SK-N-SH (cell line): ENCODE measurements around the gene GMPPA. TPM values are rescaled to one million over a fixed set of nuclear protein-coding genes. Genes with fewer than 3 reads are reported as not detected.

ENCODE experiments used
- CTCF ChIA-PET: fragments of 300-600, 350-600 bp; formaldehyde crosslinking; extraction: SDS; loops from one replicate; lab custom pipeline; 2021; lab: Yijun Ruan, JAX
- POLR2A ChIA-PET: fragments of 350-600 bp; sonication (Branson Sonifier 250); formaldehyde crosslinking; extraction: SDS; loops from one replicate; lab custom pipeline; 2020; ENCODE audit warnings: antibody characterized with exemption, inconsistent platforms; lab: Yijun Ruan, JAX
- DNase-seq: peaks from one replicate; pipeline ENCODE4 v3.0.0; 2012
- H2AFZ ChIP-seq: fragments of 200-600 bp; sonication (generic); 2 replicates; pipeline ENCODE4 v1.8.1; 2016; ENCODE audit warnings: antibody characterized with exemption, mild to moderate bottlenecking, low read depth
- H3F3A ChIP-seq: fragments of 200-600 bp; sonication (generic); replicated peaks from 2 replicates; pipeline ENCODE3; 2016; ENCODE audit warnings: antibody characterized with exemption, mild to moderate bottlenecking; ENCODE audit not compliant: insufficient read depth
- H3K27ac ChIP-seq, 2 experiments: fragments of 200-500 bp in 1 of 2; fragments of 200-600 bp in 1 of 2; sonication (Bioruptor generic) in 1 of 2; sonication (generic), shearing (Covaris generic) in 1 of 2; 2 replicates each; pipeline versions ENCODE4 v1.5.1 to v1.6.1; 2014 to 2016; ENCODE audit warnings: low read depth in 2 of 2, inconsistent platforms in 1 of 2, low read length in 1 of 2, mild to moderate bottlenecking in 1 of 2, mixed read lengths in 1 of 2
- H3K27me3 ChIP-seq: fragments of 200-600 bp; sonication (generic), shearing (Covaris generic); 2 replicates; pipeline ENCODE4 v1.6.1; 2016; ENCODE audit warnings: mixed run types; ENCODE audit not compliant: insufficient read depth
- H3K36me3 ChIP-seq, 2 experiments: fragments of 200-500 bp in 1 of 2; fragments of 200-600 bp in 1 of 2; sonication (Bioruptor generic) in 1 of 2; sonication (generic) in 1 of 2; replicated peaks in 1 of 2; 2 replicates each; pipeline versions ENCODE3 to v1.5.1; 2014 to 2016; ENCODE audit warnings: low read length in 1 of 2, mild to moderate bottlenecking in 1 of 2; ENCODE audit not compliant: insufficient read depth in 2 of 2, control insufficient read depth in 1 of 2
- H3K4me1 ChIP-seq, 2 experiments: fragments of 200-500 bp in 1 of 2; fragments of 200-600 bp in 1 of 2; sonication (Bioruptor generic) in 1 of 2; sonication (generic), shearing (Covaris generic) in 1 of 2; 2 replicates each; pipeline versions ENCODE4 v1.5.1 to v1.6.1; 2014 to 2016; ENCODE audit warnings: low read depth in 1 of 2, low read length in 1 of 2, mixed run types in 1 of 2; ENCODE audit not compliant: insufficient read depth in 2 of 2, control insufficient read depth in 1 of 2
- H3K4me2 ChIP-seq: fragments of 200-600 bp; sonication (generic), shearing (Covaris generic); 2 replicates; pipeline ENCODE4 v1.6.1; 2017; ENCODE audit warnings: mixed run types
- H3K4me3 ChIP-seq, 2 experiments: fragments of 200-500 bp in 1 of 2; fragments of 200-600 bp in 1 of 2; sonication (Bioruptor generic) in 1 of 2; sonication (generic), shearing (Covaris generic) in 1 of 2; 2 replicates each; pipeline versions ENCODE4 v1.5.1 to v1.8.1; 2014 to 2016; ENCODE audit warnings: low read depth in 2 of 2, inconsistent platforms in 1 of 2, low read length in 1 of 2, mild to moderate bottlenecking in 1 of 2, mixed read lengths in 1 of 2, moderate library complexity in 1 of 2
- H3K79me2 ChIP-seq: fragments of 200-600 bp; sonication (generic); 2 replicates; pipeline ENCODE4 v1.8.1; 2017; ENCODE audit warnings: mild to moderate bottlenecking; ENCODE audit not compliant: insufficient read depth
- H3K9ac ChIP-seq: fragments of 200-600 bp; sonication (generic); 2 replicates; pipeline ENCODE4 v1.6.1; 2017; ENCODE audit warnings: mixed run types
- H3K9me2 ChIP-seq: fragments of 200-600 bp; sonication (generic); 2 replicates; pipeline ENCODE4 v1.6.1; 2017; ENCODE audit warnings: mixed run types
- H3K9me3 ChIP-seq: fragments of 200-600 bp; sonication (generic); 2 replicates; pipeline ENCODE4 v1.6.1; 2017; ENCODE audit warnings: mixed run types, mild to moderate bottlenecking, moderate library complexity
- H4K20me1 ChIP-seq: fragments of 200-600 bp; sonication (generic); 2 replicates; pipeline ENCODE4 v1.6.1; 2017; ENCODE audit warnings: mild to moderate bottlenecking, mixed run types; ENCODE audit not compliant: insufficient read depth
- EP300 ChIP-seq, 2 experiments: IDR thresholded peaks; 2 replicates each; pipeline versions ENCODE4 v1.4.0 to v1.6.1; 2012; ENCODE audit warnings: borderline replicate concordance in 1 of 2, low read depth in 1 of 2, low read length in 1 of 2
- FOXJ3 ChIP-seq: sonication (generic); formaldehyde crosslinking; IDR thresholded peaks from 2 replicates; pipeline ENCODE4 v1.5.1; 2020; ENCODE audit warnings: mild to moderate bottlenecking, missing genetic modification reagents
- JUND ChIP-seq: IDR thresholded peaks from 2 replicates; pipeline ENCODE4 v1.4.0; 2012
- MXI1 ChIP-seq: IDR thresholded peaks from 2 replicates; pipeline ENCODE4 v1.6.1; 2012; ENCODE audit warnings: mild to moderate bottlenecking, low read depth, low read length, improper control_type of control experiment
- RAD21 ChIP-seq: IDR thresholded peaks from 2 replicates; pipeline ENCODE4 v1.6.1; 2012; ENCODE audit warnings: mild to moderate bottlenecking, low read length
- REST ChIP-seq: IDR thresholded peaks from 2 replicates; pipeline ENCODE4 v1.6.1; 2012; ENCODE audit warnings: mild to moderate bottlenecking, low read depth, low read length, moderate library complexity
- RXRA ChIP-seq: IDR thresholded peaks from 2 replicates; pipeline ENCODE4 v1.4.0; 2012; ENCODE audit warnings: low read depth, mild to moderate bottlenecking, borderline replicate concordance
- SMC3 ChIP-seq: IDR thresholded peaks from 2 replicates; pipeline ENCODE4 v1.6.1; 2012; ENCODE audit warnings: low read depth, low read length, improper control_type of control experiment
- TEAD4 ChIP-seq: IDR thresholded peaks from 2 replicates; pipeline ENCODE4 v1.4.0; 2012; ENCODE audit warnings: mild to moderate bottlenecking, borderline replicate concordance; ENCODE audit not compliant: insufficient read depth
- USF2 ChIP-seq: fragments of 150-350 bp; IDR thresholded peaks from 2 replicates; pipeline ENCODE4 v1.6.1; 2017; ENCODE audit warnings: antibody characterized with exemption, low read length, low read depth, borderline replicate concordance
- YY1 ChIP-seq: IDR thresholded peaks from 2 replicates; pipeline ENCODE4 v1.4.0; 2012; ENCODE audit warnings: low read depth, mild to moderate bottlenecking
- WGBS: methylation state at CpG from one replicate; pipeline ENCODE4 v1.1.6; 2017; ENCODE audit warnings: low lambda C conversion rate; 5-methylcytosine and 5-hydroxymethylcytosine counted together
- polyA plus RNA-seq, 3 experiments: library from polyadenylated mRNA; depleted of rRNA; stranded (reverse); fragments of >200 nt; gene quantifications; 2 replicates each; pipeline ENCODE4 v1.2.3, GENCODE V29; 2012
- TF ChIP-seq, protein P1 (sequence below): IDR thresholded peaks from 2 replicates; pipeline ENCODE4 v1.4.0; 2012; ENCODE audit warnings: low read depth
- TF ChIP-seq, protein P2 (sequence below): IDR thresholded peaks from 2 replicates; pipeline ENCODE4 v1.4.0; 2012; ENCODE audit warnings: low read depth, borderline replicate concordance
- TF ChIP-seq, protein P3 (sequence below): IDR thresholded peaks from 2 replicates; pipeline ENCODE4; 2012

GMPPA gene
- polyA plus RNA-seq, 1 of the 3 experiments (the other 2 are of a cell fraction) = 61.3 TPM

DNA sequence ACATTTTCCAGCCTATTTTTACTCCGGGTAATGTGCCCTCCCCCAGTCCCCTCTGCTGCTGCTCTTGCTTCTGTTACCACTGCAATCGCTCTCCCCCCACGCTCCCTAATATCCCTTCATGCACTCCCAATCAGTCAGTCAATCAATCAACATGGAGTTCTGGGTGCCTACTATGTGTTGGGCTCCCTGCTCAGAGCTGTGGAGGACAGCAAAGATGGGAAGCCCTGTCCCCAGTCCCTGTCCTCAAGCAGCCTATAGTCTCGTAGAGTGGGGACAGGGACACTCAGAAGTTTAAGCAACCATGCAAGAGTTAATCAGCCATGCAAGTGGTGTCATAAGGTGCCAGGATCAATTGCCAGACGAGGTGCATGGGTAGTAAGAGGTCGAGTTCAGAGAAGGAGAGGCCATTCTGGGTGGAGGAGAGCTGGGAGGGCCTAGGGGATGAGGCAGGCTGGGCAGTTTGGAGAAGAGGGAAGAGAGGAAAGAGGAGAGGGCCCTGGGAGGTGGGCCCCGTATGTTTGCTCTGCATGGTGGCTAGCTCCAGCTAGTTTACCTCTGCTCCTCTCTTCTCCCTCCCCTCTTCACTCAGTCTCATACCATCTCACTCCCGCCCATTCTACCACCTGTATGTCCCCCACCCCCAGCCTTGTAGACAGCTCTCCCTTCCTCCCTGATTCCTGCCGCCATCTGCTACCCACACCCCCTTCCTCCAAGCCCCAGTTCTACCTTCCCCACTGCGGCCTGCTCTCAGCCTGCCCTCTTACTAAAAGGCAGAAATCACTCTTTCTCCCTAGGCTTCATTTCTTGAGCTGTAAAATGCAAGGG, 19.5 kb downstream of the GMPPA start:
- Histone ChIP-seq H3K9ac (no peak overlapping the region), H3K9me3 (no peaks in the 10 kb centered on the region)
- no peak for TF ChIP-seq YY1
- TF ChIP-seq, protein P1, sequence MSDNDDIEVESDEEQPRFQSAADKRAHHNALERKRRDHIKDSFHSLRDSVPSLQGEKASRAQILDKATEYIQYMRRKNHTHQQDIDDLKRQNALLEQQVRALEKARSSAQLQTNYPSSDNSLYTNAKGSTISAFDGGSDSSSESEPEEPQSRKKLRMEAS = no peak
- no peak for TF ChIP-seq MXI1
- TF ChIP-seq FOXJ3 (CRISPR knock-in tag) = no peak
- no peak for TF ChIP-seq SMC3
- TF ChIP-seq USF2 = no peak
- no peak for TF ChIP-seq TEAD4
- no peak for TF ChIP-seq JUND
- TF ChIP-seq EP300 (IDR thresholded peaks at IDR 0.05; ENCODE audit: borderline replicate concordance in 1 of 2, low read depth in 1 of 2, low read length in 1 of 2) = no peak
- no peak for TF ChIP-seq RXRA
- TF ChIP-seq RAD21 = no peak
- TF ChIP-seq, protein P2, sequence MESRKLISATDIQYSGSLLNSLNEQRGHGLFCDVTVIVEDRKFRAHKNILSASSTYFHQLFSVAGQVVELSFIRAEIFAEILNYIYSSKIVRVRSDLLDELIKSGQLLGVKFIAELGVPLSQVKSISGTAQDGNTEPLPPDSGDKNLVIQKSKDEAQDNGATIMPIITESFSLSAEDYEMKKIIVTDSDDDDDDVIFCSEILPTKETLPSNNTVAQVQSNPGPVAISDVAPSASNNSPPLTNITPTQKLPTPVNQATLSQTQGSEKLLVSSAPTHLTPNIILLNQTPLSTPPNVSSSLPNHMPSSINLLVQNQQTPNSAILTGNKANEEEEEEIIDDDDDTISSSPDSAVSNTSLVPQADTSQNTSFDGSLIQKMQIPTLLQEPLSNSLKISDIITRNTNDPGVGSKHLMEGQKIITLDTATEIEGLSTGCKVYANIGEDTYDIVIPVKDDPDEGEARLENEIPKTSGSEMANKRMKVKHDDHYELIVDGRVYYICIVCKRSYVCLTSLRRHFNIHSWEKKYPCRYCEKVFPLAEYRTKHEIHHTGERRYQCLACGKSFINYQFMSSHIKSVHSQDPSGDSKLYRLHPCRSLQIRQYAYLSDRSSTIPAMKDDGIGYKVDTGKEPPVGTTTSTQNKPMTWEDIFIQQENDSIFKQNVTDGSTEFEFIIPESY = no peak
- TF ChIP-seq, all 33 proteins: peak for 0
- no peak for DNase-seq
- Histone ChIP-seq H4K20me1 (no peaks in the 10 kb centered on the region), H3K4me3 (no peak overlapping the region), H3K79me2 (no peaks in the 10 kb centered on the region), H3F3A (no peaks in the 10 kb centered on the region), H3K4me2 (no peak overlapping the region), H3K27me3 (peaks cover 30% of the 10 kb centered on the region), H3K9me2 (no peaks in the 10 kb centered on the region), H3K36me3 (no peaks in the 10 kb centered on the region), H2AFZ (no peak overlapping the region), H3K4me1 (peaks cover 12 to 84% of the 10 kb centered on the region in 2 experiments; a peak in 1 of 4 replicates), H3K27ac (no peak overlapping the region)
- WGBS = 65% methylated on average over 10 of the region's 10 CpGs
- ChIA-PET CTCF (interaction anchor here (0.8 to 62.1 kb wide), 6 partner anchors 3 to 223 kb away, joined by 4 to 2824 read pairs (median 140); partner anchors contain the start of genes ASIC4, CHPF, GMPPA and TMEM198), POLR2A (interaction anchor here (0.8 to 13.5 kb wide), 3 partner anchors 9 to 42 kb away, joined by 3 to 210 read pairs (median 36); no protein-coding TSS in a partner anchor)

GRCh38 chr2:219519526-219519916, 20.8 kb downstream of the GMPPA start:
- H3K9ac ChIP-seq = no peak overlapping the region
- CTCF ChIA-PET = interaction anchor here (1.4 to 62.1 kb wide), 6 partner anchors 5 to 118 kb away, joined by 5 to 2824 read pairs (median 140); partner anchors contain the start of genes ASIC4, CHPF, GMPPA and TMEM198

More at GRCh38 chr2:219519526-219519916, 20.8 kb downstream of the GMPPA start:
- peaks cover 16% of the 10 kb centered on the region; the same call in 1 of the 2 replicates for H3K27me3 ChIP-seq
- no peaks in the 10 kb centered on the region for H3F3A ChIP-seq
- peaks cover 12 to 77% of the 10 kb centered on the region in 2 experiments; a peak in 1 of 4 replicates for H3K4me1 ChIP-seq
- peak overlapping the region in 1 of 2 experiments; percentile 90; a peak in 2 of 4 replicates for H3K27ac ChIP-seq
- no peak overlapping the region for H3K4me2 ChIP-seq
- H3K9me2 ChIP-seq = no peaks in the 10 kb centered on the region
- TF ChIP-seq, protein P3, sequence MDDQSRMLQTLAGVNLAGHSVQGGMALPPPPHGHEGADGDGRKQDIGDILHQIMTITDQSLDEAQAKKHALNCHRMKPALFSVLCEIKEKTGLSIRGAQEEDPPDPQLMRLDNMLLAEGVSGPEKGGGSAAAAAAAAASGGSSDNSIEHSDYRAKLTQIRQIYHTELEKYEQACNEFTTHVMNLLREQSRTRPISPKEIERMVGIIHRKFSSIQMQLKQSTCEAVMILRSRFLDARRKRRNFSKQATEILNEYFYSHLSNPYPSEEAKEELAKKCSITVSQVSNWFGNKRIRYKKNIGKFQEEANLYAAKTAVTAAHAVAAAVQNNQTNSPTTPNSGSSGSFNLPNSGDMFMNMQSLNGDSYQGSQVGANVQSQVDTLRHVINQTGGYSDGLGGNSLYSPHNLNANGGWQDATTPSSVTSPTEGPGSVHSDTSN = no peak
- TF ChIP-seq YY1 (no peak), REST (peak; percentile 60; the same call in 1 of the 2 replicates)
- H3K9me3 ChIP-seq = no peaks in the 10 kb centered on the region
- H3K4me3 ChIP-seq = no peak overlapping the region; a peak in 1 of 4 replicates
- no peaks in the 10 kb centered on the region for H3K79me2 ChIP-seq
- no peaks in the 10 kb centered on the region for H4K20me1 ChIP-seq
- H3K36me3 ChIP-seq = no peaks in the 10 kb centered on the region
- POLR2A ChIA-PET = interaction anchor here (0.8 to 3.6 kb wide), 5 partner anchors 8 to 523 kb away, joined by 3 to 36 read pairs (median 8); a partner anchor contains a TSS
- DNase-seq = no peak
- H2AFZ ChIP-seq = no peak overlapping the region
- 90% methylated on average over 7 of the region's 9 CpGs for WGBS
